HG02938 (cell line): ENCODE measurements around the gene CSPG4.

Experiments used
- ATAC-seq: cut with Tn5 transposase; IDR thresholded peaks from one replicate; pipeline ENCODE4 v1.9.1; 2021; ENCODE audit warnings: mild to moderate bottlenecking, moderate library complexity; ENCODE audit not compliant: unreplicated experiment

CSPG4 gene

DNA sequence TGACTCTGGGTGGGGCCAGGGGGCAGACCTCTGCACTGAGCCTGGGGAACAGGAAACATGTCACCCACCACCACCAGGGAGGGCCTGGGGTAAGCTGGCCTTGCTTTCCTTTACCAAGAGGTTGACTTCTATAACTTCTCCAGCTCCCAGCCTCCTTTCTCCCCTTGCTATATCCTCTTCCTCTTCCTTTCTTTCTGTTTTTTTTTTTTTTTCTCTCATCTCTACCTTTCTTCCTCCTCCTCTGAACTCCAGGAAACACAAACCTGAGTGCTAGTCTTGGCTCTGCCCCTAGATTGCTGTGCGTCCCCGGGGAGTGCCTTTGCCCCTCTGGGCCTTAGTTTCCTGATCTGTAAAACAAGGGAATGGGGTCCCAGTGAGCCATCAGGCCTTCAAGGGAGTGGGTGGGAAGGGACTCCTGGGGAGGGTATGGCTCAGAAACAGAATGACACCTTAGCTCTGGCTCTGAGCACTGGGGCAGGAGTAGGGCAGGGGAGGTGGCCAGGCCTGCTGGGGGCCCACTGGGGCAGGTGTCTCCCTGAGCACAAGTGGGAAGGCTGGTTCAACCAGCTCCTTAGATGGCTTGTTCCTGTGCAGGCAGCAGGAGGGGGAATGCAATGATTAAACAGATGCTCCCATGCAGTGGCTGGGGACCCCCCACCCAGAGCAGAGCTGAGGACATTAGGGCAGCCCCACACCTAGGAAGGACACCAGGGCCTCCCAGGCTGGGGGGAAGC is 60.7 kb downstream of the CSPG4 start:
- ATAC-seq, result no peak

DNA sequence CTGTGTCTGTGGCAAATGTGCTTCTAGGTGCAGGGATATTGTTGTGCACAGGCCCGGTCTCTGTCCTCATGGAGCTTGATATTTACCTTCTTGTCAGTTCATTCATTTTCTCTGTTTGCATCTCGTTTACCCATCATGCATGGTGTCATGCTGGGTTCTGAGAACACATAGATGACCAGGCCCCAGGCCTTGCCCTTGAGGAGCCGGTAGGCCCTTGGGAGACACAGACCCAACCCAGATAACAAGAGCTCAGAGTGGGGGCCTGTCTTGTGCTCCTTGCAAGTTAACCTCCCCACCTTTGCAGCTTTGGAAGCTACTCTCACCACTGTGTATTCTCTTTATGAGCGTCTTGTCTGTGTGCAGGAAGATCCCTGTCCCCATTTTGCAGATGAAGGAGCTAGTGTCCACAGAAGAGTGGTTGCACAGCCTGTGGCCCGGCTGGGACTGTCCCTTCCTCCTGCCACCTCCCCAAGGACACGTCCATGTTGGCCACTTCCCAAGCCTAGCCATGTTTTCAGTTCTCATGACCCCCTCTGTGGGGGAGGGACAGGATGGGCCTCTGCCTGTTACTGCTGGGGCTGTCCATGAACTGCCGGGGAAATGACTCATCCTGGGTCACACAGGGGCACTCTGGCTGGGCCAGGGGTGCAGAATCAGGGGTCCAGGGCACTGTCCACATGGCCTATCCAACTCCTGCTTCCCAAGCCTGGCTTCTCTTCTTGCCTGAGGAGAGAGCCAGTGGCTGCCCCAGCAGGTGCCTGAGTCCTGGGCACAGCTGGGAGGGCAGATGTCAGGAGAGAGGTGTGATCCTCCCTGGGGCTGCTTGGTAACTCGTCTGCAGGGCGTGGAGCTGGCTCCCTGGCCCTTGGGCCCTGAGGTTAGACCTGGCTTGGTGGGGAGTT is 61.5 kb downstream of the CSPG4 start:
- ATAC-seq, result no peak

DNA sequence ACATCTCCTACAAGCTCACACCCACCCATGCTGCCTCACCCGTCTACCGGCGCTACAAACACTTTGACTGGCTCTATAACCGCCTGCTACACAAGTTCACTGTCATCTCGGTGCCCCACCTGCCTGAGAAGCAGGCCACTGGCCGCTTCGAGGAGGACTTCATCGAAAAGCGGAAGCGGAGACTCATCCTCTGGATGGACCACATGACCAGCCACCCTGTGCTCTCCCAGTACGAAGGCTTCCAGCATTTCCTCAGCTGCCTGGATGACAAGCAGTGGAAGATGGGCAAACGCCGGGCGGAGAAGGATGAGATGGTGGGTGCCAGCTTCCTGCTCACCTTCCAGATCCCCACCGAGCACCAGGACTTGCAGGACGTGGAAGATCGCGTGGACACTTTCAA is 62.8 kb downstream of the CSPG4 start:
- ATAC-seq, result no peak

DNA sequence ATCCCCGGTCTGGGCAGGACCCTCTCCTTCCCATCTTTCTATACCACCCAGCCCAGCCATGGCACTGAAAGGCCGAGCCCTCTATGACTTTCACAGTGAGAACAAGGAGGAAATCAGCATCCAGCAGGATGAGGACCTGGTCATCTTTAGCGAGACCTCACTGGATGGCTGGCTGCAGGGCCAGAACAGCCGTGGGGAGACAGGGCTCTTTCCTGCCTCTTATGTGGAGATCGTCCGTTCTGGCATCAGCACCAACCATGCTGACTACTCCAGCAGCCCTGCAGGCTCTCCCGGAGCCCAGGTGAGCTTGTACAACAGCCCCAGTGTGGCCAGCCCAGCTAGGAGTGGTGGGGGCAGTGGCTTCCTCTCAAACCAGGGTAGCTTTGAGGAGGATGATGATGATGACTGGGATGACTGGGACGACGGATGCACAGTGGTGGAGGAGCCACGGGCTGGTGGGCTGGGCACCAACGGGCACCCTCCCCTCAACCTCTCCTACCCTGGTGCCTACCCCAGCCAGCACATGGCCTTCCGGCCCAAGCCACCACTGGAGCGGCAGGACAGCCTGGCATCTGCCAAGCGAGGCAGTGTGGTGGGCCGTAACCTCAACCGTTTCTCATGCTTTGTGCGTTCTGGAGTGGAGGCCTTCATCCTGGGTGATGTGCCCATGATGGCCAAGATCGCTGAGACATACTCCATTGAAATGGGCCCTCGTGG is 63.4 kb downstream of the CSPG4 start:
- no peak for ATAC-seq

DNA sequence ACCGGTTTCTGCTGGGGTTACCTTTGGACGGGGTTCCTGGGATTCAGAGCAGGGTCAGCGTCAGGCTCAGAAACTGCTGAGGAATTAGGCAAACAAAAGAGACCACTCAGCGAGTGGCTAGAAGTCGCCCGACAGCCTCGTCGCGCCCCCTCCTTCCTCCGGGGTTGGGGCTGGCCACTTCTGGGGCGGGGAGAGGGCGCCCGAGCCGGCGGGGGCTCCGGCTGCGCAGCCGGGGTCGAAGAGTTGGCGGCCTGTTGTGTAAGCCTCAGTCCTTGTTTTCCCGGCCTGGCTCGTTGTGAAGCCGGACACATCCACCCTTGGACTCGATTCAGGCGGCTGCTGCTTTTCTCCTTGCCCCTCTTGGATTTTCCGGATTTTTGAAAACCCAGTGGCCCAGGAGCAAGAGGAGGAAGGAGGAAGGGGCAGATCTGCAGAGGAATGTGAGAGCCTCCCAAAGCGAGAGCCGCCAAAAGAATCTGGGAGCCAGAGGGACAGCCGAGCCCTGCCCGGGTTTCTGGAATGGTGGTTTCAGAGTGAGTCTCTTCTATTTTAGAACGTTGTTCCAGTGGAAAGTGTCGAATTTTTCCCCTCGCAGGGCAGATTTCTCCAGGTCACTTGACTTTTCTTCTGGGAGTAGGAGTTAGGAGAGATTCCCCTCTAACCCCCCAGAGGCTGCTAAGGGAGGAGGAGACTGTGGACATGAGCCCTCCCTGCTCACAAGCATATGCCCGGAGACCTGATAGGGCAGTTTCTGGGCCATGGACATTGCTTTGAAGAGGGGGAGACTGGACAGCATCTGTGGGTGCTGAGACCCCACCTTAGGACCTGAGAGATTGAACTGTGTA is 64.3 kb downstream of the CSPG4 start:
- ATAC-seq, result no peak

DNA sequence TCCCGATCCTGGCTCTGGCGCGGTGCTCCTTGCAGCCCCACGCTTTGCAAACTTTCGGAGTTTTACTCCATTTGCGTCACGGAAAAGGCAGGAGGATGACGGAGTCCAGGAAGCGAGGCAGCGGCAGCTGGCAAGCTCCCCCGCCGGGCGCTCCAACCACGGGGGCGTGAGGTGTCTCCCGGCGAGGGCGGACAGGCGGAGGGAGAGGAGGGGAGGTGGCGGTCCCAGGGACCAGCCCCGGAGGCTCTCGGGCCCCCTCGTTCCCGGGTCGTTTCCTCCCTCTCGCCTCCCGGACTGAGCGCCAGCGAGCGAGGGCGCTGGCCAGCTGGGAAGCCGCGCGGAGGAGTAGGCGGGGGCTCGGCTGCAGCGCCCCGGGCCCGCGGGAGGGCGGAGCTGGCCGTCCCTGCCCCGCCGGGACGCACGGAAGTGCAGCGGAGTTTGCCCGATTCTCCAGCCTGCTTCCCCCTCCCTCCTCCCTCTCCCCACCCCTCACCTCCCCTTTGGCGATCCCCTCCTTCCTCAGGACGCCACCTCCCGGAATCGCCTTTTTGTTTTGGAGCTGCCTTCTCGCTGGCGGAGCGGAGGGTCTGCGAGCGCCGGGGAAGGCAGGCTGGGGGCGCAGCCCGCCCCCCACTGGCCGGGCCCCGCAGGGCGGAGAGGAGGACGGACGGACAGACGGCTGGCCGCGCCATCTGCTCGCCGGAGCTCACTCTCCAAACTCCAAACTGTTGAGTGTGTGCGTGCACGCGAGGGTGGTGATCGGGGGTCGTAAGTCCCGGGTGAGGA is 65.1 kb downstream of the CSPG4 start, which contains the start of gene SNX33:
TSS of gene SNX33 (plus strand) at position 543 of the 786 bp plus-strand sequence. CDS start 1,191 bp downstream, outside the sequence.
- ATAC-seq, result no peak

DNA sequence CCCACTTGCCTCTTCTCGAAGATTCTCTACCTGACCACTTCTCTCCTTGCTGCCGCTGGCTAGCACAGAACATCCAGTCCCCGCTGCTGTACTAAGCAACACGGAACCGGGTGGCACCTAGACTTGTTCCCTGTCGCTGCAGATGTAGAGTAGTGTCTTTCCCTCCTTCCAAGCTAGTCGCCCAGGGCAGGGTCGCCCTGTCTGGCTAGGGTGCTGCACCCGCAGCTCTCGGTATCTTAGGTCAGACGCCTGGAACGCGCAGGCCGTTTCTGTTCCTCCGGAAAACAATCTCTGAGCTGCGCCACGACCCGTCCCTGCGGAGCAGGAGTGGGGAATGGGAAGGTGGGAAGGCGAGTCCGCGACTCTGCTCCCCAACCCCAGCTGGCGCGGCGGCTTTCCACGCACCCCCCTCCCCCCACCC is 65.7 kb downstream of the CSPG4 start:
- no peak for ATAC-seq

DNA sequence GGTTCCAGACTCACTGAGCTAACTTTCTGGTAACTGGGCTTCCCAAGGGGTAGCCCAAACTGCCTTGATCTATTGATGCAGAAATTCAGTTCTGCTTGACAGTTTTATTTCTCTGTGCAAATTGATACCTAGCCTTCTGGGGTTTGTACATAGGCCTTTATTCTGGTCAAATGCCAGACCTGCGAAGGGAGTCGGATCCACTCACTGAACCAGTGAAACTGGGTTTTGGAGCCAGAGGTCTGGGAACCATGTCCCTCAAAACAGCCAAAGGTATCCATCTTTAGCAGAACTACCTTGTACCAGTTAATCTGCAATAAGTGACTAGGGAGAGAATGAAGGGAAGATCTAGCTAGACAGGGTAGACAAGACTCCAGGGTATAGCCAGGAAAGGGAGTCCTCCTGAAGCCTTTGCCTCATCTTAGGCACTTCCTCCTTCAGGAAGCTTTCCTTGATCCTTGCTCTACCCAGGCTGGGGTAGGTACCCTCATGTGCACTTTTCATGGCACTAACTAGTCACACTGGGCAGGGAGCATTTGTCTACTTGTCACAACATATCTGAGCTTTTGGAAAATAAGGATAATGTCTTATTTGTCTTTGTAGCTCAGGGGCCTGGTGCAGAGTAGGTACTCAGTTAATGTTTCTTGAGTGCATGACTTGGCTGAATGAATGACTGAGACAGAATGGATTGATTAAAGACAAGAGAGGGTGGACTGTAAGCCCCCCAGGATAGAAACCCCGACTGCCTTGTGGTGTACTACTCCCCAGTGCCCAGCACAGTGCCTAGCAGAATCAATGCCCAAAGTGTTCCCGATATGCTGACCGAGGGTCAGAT is 66.3 kb downstream of the CSPG4 start:
- ATAC-seq, result no peak

DNA sequence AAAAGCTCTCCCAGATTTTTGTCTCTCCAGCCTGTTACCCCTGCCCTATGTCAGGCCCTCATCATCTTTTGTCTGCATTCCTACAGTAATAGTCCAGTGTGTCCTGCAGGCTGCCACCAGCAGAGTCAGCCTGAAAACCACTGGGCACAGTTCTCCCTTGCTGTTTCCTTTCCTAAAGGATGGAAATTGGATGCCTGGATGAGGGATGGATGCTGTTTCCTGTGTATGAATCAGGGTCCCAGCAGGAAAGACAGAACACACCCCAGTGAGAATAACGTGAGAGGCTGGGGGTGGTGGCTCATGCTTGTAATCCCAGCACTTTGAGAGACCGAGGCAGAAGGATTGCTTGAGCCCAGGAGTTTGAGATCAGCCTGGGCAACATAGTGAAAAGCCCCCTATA is 68.3 kb downstream of the CSPG4 start:
- ATAC-seq, result no peak

DNA sequence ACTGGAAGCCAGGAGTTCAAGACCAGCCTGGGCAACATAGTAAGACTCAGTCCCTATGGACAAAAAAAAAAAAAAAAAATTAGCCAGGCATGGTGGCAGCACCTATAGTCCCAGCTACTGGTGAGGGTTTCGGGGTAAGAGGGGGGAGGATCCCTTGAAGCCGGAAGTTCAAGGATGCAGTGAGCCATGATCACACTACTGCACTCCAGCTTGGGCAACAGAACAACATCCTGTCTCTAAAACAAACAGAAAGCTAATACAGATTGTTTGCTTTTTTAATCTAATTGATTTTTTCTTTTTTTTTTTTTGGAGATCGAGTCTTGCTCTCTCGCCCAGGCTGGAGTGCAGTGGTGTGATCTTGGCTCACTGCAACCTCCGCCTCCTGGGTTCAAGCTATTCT is 71.0 kb downstream of the CSPG4 start:
- ATAC-seq, result no peak

DNA sequence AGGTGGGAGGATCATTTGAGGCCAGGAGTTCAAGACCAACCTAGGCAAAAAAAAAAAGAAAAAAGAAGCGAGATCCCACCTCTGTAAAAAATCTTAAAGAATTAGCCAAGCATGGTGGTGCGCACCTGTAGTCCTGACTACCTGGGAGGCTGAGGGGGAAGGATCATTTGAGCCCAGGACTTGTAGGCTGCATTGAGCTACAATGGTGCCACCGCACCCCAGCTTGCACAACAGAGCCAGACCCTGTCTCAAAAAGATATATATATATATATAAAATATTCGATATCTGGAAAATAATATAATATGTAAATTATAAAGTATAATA is 71.5 kb downstream of the CSPG4 start:
- ATAC-seq, result no peak

DNA sequence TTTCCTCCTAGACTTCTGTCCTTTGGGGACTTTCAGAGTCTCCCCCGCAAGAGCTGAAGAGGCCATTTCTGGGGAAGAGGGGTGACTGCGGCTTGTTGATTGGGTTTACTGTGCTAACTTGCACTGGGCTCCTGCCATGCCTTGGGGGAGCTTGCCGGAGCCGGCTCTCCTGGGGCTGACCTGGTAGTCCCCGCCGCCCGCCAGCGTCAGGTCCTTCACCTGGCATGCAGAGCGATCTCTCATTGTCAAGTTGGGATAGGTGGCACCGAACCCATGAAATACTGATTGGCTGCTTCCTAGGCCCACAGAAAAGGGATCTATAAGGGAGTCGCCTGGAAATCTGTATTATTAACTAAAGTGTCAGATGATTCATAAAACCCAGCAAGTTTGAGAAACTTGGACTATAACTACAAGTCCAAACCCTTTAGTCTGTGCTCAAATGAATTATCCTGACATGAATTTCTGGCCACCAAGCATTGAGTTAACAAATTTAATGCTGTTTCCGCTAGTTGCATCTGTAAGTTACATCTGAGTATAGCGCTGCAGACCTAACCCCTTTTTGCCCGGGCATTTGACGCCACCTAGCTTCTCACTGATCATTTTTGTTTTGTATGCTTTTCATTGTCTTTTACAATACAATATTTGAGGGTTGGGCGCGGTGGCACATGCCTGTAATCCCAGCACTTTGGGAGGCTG is 72.0 kb downstream of the CSPG4 start:
- ATAC-seq, result peak; percentile 26

DNA sequence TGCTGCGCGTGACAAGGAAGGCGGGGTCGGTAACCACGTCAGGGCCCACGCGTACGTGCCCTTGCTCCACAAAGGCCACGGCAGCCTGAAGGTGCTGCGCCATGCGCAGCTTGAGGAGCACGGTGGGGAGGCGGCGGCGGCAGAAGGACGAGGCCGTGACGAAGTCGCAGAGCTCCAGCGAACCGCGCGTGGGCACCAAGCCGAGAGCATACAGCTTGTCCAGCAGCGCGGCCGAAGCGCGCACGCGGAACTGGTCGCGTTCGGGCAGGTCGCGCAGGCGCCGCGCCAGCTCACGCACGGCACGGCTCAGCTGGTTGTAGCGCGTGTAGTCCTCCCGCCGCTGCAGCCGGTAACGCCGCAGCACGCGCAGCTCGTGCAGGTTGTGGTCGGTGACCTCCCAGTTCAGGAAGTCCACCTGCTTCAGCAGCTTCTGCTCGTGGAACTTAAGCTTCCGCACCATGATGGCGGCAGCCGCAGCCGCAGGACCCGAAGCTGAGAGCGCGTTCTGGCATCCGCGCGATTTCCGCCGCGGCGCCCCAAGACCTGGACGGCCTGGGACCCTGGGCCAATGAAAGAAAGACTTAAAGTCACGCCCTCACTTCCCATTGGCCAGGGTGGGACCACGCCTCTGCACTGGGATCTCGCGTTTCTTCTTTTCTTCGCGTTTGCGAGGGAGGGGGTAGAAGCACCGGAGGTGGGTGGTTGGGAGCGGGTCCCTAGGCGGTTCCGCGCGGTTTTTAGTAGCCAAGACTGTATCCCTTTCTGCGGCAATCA is 72.8 kb downstream of the CSPG4 start, which contains the start of gene IMP3:
TSS of gene IMP3 (minus strand) at position 516 of the 774 bp plus-strand sequence. CDS start at position 460, 56 bp downstream.
- peak; percentile 84 for ATAC-seq

DNA sequence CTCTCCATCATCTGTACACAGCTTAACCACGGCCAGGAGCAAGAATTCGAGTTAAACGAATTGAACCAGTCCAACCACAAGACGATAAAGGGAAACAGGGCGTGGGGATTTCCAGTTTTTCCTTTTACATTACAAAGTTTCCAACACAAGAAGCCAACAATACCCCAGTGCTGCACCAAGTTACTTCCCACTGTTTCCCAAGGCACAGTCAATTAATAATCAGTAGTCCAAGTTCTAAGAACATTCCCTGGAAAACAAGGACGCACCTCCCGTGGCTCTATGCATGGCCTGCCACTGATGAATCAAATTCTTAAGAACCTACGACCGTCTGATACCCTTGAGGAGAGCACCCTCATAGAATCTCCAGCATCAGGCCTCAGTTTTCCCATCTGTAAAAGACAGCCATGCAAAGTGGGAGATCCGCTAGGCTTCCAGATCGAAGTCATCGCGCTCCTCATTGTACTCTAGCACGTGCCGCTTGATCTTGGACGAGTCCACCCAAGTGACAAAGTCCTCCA is 73.4 kb downstream of the CSPG4 start:
- ATAC-seq, result no peak

DNA sequence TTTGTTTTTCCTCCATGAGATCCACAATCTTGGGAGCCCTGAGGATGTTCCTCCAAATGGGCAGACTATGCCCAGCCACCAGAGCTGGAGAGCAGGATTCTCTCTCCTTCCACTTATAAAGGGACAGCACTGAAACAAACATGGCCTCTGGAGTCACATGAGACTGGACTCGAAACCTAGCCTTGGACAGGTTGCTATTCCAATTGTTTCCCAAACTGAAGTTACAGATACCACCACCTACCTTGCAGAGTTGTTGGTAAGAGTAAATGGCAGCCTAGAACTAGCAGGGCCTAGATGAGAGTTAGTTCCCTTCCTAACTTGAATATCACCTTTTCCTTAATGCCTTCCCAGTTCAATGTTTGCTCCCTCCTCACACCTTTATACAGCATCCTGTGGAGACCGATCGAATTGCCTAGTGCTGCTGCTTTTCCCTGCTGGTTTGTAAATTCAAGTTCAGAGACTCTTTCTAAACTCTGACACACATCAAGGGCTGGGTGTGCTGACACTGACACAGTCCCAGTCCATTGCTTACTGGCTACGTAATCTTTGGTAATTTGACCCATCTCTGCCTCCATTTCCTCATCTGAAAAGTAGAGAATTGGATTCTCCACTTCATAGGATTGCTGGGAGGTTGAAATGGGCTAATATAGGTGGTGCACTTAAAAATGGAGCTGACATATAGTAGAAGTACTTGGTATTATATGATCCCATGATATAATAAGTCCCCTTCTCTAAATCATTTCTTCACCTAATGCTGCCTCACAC is 75.2 kb downstream of the CSPG4 start:
- ATAC-seq, result no peak

DNA sequence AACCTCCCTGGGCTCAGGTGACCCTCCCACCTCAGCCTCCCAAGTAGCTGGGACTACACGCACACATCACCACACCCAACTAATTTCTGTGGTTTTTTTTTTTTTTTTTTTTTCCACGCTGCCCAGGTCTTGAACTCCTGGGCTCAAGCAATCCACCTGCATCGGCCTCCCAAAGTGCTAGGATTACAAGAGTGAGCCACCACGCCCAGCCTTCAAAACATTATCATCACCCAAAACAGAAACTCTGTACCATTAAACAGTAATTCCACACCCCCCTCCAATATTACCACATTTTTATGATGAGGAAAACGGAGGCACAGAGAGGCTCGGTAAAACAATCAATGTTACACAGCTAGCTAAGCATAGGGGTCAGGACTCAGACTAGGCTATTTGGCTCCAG is 76.6 kb downstream of the CSPG4 start:
- ATAC-seq, result no peak
